ENCODE measurements around the gene SRPK1.

- TF ChIP-seq EZH2 (IDR thresholded peaks at IDR 0.05; ENCODE audit: borderline replicate concordance, low read depth, low read length, severe bottlenecking) = no peak
- TF ChIP-seq, protein P1, sequence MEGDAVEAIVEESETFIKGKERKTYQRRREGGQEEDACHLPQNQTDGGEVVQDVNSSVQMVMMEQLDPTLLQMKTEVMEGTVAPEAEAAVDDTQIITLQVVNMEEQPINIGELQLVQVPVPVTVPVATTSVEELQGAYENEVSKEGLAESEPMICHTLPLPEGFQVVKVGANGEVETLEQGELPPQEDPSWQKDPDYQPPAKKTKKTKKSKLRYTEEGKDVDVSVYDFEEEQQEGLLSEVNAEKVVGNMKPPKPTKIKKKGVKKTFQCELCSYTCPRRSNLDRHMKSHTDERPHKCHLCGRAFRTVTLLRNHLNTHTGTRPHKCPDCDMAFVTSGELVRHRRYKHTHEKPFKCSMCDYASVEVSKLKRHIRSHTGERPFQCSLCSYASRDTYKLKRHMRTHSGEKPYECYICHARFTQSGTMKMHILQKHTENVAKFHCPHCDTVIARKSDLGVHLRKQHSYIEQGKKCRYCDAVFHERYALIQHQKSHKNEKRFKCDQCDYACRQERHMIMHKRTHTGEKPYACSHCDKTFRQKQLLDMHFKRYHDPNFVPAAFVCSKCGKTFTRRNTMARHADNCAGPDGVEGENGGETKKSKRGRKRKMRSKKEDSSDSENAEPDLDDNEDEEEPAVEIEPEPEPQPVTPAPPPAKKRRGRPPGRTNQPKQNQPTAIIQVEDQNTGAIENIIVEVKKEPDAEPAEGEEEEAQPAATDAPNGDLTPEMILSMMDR (IDR thresholded peaks at IDR 0.05; ENCODE audit: borderline replicate concordance, extremely low read depth, low read length, poor library complexity, severe bottlenecking) = no peak
Measured at GRCh38 chr6:35790683-35791082, 130.2 kb downstream of the SRPK1 start.
